Testis (tissue), 2 donors: Measurements from ENCODE around the gene CRISP3.

ENCODE experiments used
- POLR2A ChIP-seq: fragments of 450-650 bp; IDR thresholded peaks from one replicate; pipeline ENCODE4 v1.6.1; 2017; ENCODE audit warnings: antibody characterized with exemption, mild to moderate bottlenecking, moderate library complexity
- TF ChIP-seq, protein P1 (sequence below), 3 experiments: fragments of 450-650 bp in 2 of 3; fragments of 200-600 bp in 1 of 3; sonication (generic) in 1 of 3; IDR thresholded peaks; one replicate each; pipeline ENCODE4 v1.5.1; 2016 to 2019; ENCODE audit warnings: antibody characterized with exemption in 3 of 3, mild to moderate bottlenecking in 2 of 3, moderate library complexity in 1 of 3

DNA sequence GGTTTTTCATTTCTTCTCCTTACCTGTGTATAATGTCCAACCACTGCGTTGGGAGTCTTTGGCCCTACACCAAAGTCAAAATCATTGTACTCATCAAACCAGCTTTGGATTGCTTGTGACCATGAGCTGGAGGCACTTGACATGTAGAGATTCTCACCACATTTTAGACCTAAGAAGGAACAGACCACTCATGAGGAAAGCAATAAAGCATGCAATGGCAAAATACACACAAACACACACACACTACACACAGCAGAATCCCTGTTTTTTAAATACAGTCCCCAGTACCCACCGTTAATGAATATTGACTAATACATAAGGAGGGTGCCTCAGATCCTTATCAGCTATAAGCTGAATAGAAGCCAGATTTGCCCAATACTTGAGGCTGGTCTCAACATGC lies 10.5 kb downstream of the CRISP3 start:
- TF ChIP-seq, protein P1, sequence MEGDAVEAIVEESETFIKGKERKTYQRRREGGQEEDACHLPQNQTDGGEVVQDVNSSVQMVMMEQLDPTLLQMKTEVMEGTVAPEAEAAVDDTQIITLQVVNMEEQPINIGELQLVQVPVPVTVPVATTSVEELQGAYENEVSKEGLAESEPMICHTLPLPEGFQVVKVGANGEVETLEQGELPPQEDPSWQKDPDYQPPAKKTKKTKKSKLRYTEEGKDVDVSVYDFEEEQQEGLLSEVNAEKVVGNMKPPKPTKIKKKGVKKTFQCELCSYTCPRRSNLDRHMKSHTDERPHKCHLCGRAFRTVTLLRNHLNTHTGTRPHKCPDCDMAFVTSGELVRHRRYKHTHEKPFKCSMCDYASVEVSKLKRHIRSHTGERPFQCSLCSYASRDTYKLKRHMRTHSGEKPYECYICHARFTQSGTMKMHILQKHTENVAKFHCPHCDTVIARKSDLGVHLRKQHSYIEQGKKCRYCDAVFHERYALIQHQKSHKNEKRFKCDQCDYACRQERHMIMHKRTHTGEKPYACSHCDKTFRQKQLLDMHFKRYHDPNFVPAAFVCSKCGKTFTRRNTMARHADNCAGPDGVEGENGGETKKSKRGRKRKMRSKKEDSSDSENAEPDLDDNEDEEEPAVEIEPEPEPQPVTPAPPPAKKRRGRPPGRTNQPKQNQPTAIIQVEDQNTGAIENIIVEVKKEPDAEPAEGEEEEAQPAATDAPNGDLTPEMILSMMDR (IDR thresholded peaks at IDR 0.05): no peak
- no peak for TF ChIP-seq POLR2A
